ENCODE measurements around the gene ELOA. TPM values are rescaled to one million over a fixed set of nuclear protein-coding genes. Genes with fewer than 3 reads are reported as not detected.

The ELOA gene
- polyA plus RNA-seq, 6 donors from 2014 or later, result 15.5 to 74.6 (median 46.1) TPM

GRCh38 chr1:23748016-23748415 is 4.7 kb downstream of the ELOA start:
- Mint-ChIP-seq H3K27me3 (no peaks in the 10 kb centered on the region), H3K27ac (peak overlapping the region in 2 of 6 donors; percentile 6 to 64), H3K9me3 (no peaks in the 10 kb centered on the region), H3K4me3 (peak overlapping the region in 1 of 8 donors; percentile 80), H3K36me3 (peaks cover 7 to 10% of the 10 kb centered on the region in 2 donors), H3K4me1 (peaks cover 39 to 57% (median 47%) of the 10 kb centered on the region in 3 donors)
- DNase-seq, result no peak
- no peak for ATAC-seq (ENCODE audit: low read depth in 2 of 2)

- DNase-seq (no peak), ATAC-seq (ENCODE audit: low read depth in 2 of 2) (peak; percentile 74 to 86)
- Mint-ChIP-seq H3K27me3 (no peaks in the 10 kb centered on the region), H3K9me3 (no peaks in the 10 kb centered on the region), H3K36me3 (peaks cover 12 to 25% of the 10 kb centered on the region in 2 donors), H3K4me3 (peak overlapping the region in 1 of 8 donors; percentile 12), H3K4me1 (peaks cover 24 to 37% (median 26%) of the 10 kb centered on the region in 3 donors), H3K27ac (peak overlapping the region in 5 of 6 donors; percentile 26 to 73 (median 57))
Measured at GRCh38 chr1:23751050-23751814, 8.0 kb downstream of the ELOA start.

GRCh38 chr1:23751815-23752200 is 8.5 kb downstream of the ELOA start:
- no peak for ATAC-seq (ENCODE audit: low read depth in 2 of 2)
- H3K27ac Mint-ChIP-seq, result peak overlapping the region in 3 of 6 donors; percentile 26 to 73 (median 57)
- no peak for DNase-seq
- H3K9me3 Mint-ChIP-seq, result no peaks in the 10 kb centered on the region
- no peak overlapping the region for H3K4me3 Mint-ChIP-seq
- peaks cover 12 to 25% of the 10 kb centered on the region in 2 donors for H3K36me3 Mint-ChIP-seq
- H3K27me3 Mint-ChIP-seq, result no peaks in the 10 kb centered on the region
- peaks cover 18 to 36% (median 25%) of the 10 kb centered on the region in 3 donors for H3K4me1 Mint-ChIP-seq

- no peak overlapping the region for H3K27ac Mint-ChIP-seq
- ATAC-seq (ENCODE audit: low read depth in 2 of 2) (no peak), DNase-seq (no peak)
- peaks cover 8 to 25% (median 14%) of the 10 kb centered on the region in 3 donors for H3K4me1 Mint-ChIP-seq
- H3K4me3 Mint-ChIP-seq, result no peak overlapping the region
- H3K27me3 Mint-ChIP-seq, result no peaks in the 10 kb centered on the region
- peaks cover 12 to 25% of the 10 kb centered on the region in 2 donors for H3K36me3 Mint-ChIP-seq
- H3K9me3 Mint-ChIP-seq, result no peaks in the 10 kb centered on the region
Measured at GRCh38 chr1:23752909-23753308, 9.6 kb downstream of the ELOA start.

- Mint-ChIP-seq H3K4me3 (no peak overlapping the region), H3K4me1 (peaks cover under 1 to 8% (median 3%) of the 10 kb centered on the region in 3 donors), H3K9me3 (no peaks in the 10 kb centered on the region), H3K27ac (peak overlapping the region in 1 of 6 donors; percentile 15), H3K27me3 (no peaks in the 10 kb centered on the region), H3K36me3 (peaks cover 12 to 25% of the 10 kb centered on the region in 2 donors)
- DNase-seq (no peak), ATAC-seq (ENCODE audit: low read depth in 2 of 2) (no peak)
Measured at GRCh38 chr1:23756676-23757075, 13.4 kb downstream of the ELOA start.

- Mint-ChIP-seq H3K36me3 (peaks cover 12 to 23% of the 10 kb centered on the region in 2 donors), H3K9me3 (no peaks in the 10 kb centered on the region), H3K27ac (no peak overlapping the region), H3K4me1 (peaks cover 0 to 6% (median 5%) of the 10 kb centered on the region in 3 donors), H3K27me3 (no peaks in the 10 kb centered on the region), H3K4me3 (no peak overlapping the region)
- no peak for ATAC-seq (ENCODE audit: low read depth in 2 of 2)
- DNase-seq, result no peak
Measured at GRCh38 chr1:23757812-23758211, 14.5 kb downstream of the ELOA start.

- no peak for ATAC-seq (ENCODE audit: low read depth in 2 of 2)
- Mint-ChIP-seq H3K27me3 (no peaks in the 10 kb centered on the region), H3K4me1 (peaks cover 3 to 8% (median 6%) of the 10 kb centered on the region in 3 donors), H3K9me3 (no peaks in the 10 kb centered on the region), H3K36me3 (peaks cover 12 to 18% of the 10 kb centered on the region in 2 donors), H3K4me3 (no peak overlapping the region), H3K27ac (peak overlapping the region in 1 of 6 donors; percentile 47)
- DNase-seq, result no peak
Measured at GRCh38 chr1:23759277-23759676, 16.0 kb downstream of the ELOA start.

GRCh38 chr1:23763041-23763577 is 19.8 kb downstream of the ELOA start:
- Mint-ChIP-seq H3K36me3 (peaks cover 6 to 8% of the 10 kb centered on the region in 2 donors), H3K4me3 (no peak overlapping the region), H3K27ac (peak overlapping the region in 2 of 6 donors; percentile 20 to 91), H3K9me3 (no peaks in the 10 kb centered on the region), H3K27me3 (no peaks in the 10 kb centered on the region), H3K4me1 (peaks cover 4 to 8% (median 6%) of the 10 kb centered on the region in 3 donors)
- no peak for DNase-seq
- ATAC-seq (ENCODE audit: low read depth in 2 of 2), result no peak

- Mint-ChIP-seq H3K4me3 (no peak overlapping the region), H3K27me3 (no peaks in the 10 kb centered on the region), H3K27ac (no peak overlapping the region), H3K36me3 (no peaks in the 10 kb centered on the region), H3K4me1 (peaks cover 5 to 8% (median 5%) of the 10 kb centered on the region in 3 donors), H3K9me3 (no peaks in the 10 kb centered on the region)
- no peak for ATAC-seq (ENCODE audit: low read depth in 2 of 2)
- DNase-seq, result no peak
Measured at GRCh38 chr1:23768733-23769132, 25.5 kb downstream of the ELOA start.

- Mint-ChIP-seq H3K36me3 (no peaks in the 10 kb centered on the region), H3K27me3 (no peaks in the 10 kb centered on the region), H3K9me3 (no peaks in the 10 kb centered on the region), H3K4me1 (peaks cover 4 to 25% (median 5%) of the 10 kb centered on the region in 3 donors), H3K4me3 (peak overlapping the region in 2 of 8 donors; percentile 45 to 61), H3K27ac (peak overlapping the region in 1 of 6 donors; percentile 60)
- ATAC-seq (ENCODE audit: low read depth in 2 of 2) (peak; percentile 94 to 98), DNase-seq (peak; percentile 75)
Measured at GRCh38 chr1:23772049-23772853, 29.0 kb downstream of the ELOA start.

- H3K4me3 Mint-ChIP-seq, result no peak overlapping the region
- H3K9me3 Mint-ChIP-seq, result no peaks in the 10 kb centered on the region
- H3K4me1 Mint-ChIP-seq, result peaks cover 4 to 31% (median 5%) of the 10 kb centered on the region in 3 donors
- no peaks in the 10 kb centered on the region for H3K36me3 Mint-ChIP-seq
- H3K27me3 Mint-ChIP-seq, result no peaks in the 10 kb centered on the region
- no peak overlapping the region for H3K27ac Mint-ChIP-seq
- DNase-seq, result no peak
- ATAC-seq (ENCODE audit: low read depth in 2 of 2), result no peak
Measured at GRCh38 chr1:23772854-23773242, 29.6 kb downstream of the ELOA start.

- Mint-ChIP-seq H3K9me3 (no peaks in the 10 kb centered on the region), H3K27ac (peak overlapping the region in 3 of 6 donors; percentile 16 to 60 (median 49)), H3K4me3 (peak overlapping the region in 1 of 8 donors; percentile 72), H3K27me3 (no peaks in the 10 kb centered on the region), H3K36me3 (no peaks in the 10 kb centered on the region), H3K4me1 (peaks cover 7 to 40% (median 8%) of the 10 kb centered on the region in 3 donors)
- no peak for ATAC-seq (ENCODE audit: low read depth in 2 of 2)
- no peak for DNase-seq
Measured at GRCh38 chr1:23774174-23774880, 31.1 kb downstream of the ELOA start.

- Mint-ChIP-seq H3K27ac (no peak overlapping the region), H3K27me3 (no peaks in the 10 kb centered on the region), H3K4me1 (peaks cover 17 to 52% (median 19%) of the 10 kb centered on the region in 3 donors), H3K9me3 (no peaks in the 10 kb centered on the region), H3K4me3 (peak overlapping the region in 5 of 8 donors; percentile 18 to 96 (median 89)), H3K36me3 (no peaks in the 10 kb centered on the region)
- no peak for DNase-seq
- no peak for ATAC-seq (ENCODE audit: low read depth in 2 of 2)
Measured at GRCh38 chr1:23776217-23776616, 32.9 kb downstream of the ELOA start.
